ENCODE data around the gene DYNC1I1.

The DYNC1I1 gene

GRCh38 chr7:96045919-96046318 is 273.6 kb downstream of the DYNC1I1 start:
- H3K4me3 ChIP-seq (replicated peaks; ENCODE audit: low read depth, low read length), result no peak overlapping the region
- no peak for TF ChIP-seq CTCF (IDR thresholded peaks at IDR 0.05; ENCODE audit: low read length, missing control alignments)
- DNase-seq (ENCODE audit: low read depth), result no peak

- no peak for DNase-seq (ENCODE audit: low read depth)
- TF ChIP-seq CTCF (IDR thresholded peaks at IDR 0.05; ENCODE audit: low read length, missing control alignments), result no peak
- no peak overlapping the region for H3K4me3 ChIP-seq (replicated peaks; ENCODE audit: low read depth, low read length)
Observed at GRCh38 chr7:96052289-96052688, 279.9 kb downstream of the DYNC1I1 start.

- no peak overlapping the region for H3K4me3 ChIP-seq (replicated peaks; ENCODE audit: low read depth, low read length)
- no peak for TF ChIP-seq CTCF (IDR thresholded peaks at IDR 0.05; ENCODE audit: low read length, missing control alignments)
- no peak for DNase-seq (ENCODE audit: low read depth)
Observed at GRCh38 chr7:96052860-96053470, 280.6 kb downstream of the DYNC1I1 start.

GRCh38 chr7:96055717-96056116 is 283.4 kb downstream of the DYNC1I1 start:
- no peak for TF ChIP-seq CTCF (IDR thresholded peaks at IDR 0.05; ENCODE audit: low read length, missing control alignments)
- DNase-seq (ENCODE audit: low read depth), result no peak
- H3K4me3 ChIP-seq (replicated peaks; ENCODE audit: low read depth, low read length), result no peak overlapping the region

GRCh38 chr7:96059075-96059474 is 286.7 kb downstream of the DYNC1I1 start:
- no peak overlapping the region for H3K4me3 ChIP-seq (replicated peaks; ENCODE audit: low read depth, low read length)
- TF ChIP-seq CTCF (IDR thresholded peaks at IDR 0.05; ENCODE audit: low read length, missing control alignments), result no peak
- no peak for DNase-seq (ENCODE audit: low read depth)

- no peak for DNase-seq (ENCODE audit: low read depth)
- TF ChIP-seq CTCF (IDR thresholded peaks at IDR 0.05; ENCODE audit: low read length, missing control alignments), result no peak
- no peak overlapping the region for H3K4me3 ChIP-seq (replicated peaks; ENCODE audit: low read depth, low read length)
Observed at GRCh38 chr7:96061009-96061408, 288.7 kb downstream of the DYNC1I1 start.

GRCh38 chr7:96061844-96062243 is 289.5 kb downstream of the DYNC1I1 start:
- no peak for TF ChIP-seq CTCF (IDR thresholded peaks at IDR 0.05; ENCODE audit: low read length, missing control alignments)
- peak; percentile 4 for DNase-seq (ENCODE audit: low read depth)

More at GRCh38 chr7:96061844-96062243, 289.5 kb downstream of the DYNC1I1 start:
- no peak overlapping the region for H3K4me3 ChIP-seq (replicated peaks; ENCODE audit: low read depth, low read length)
